Stromal cell of bone marrow (primary cell): Measurements from ENCODE around the gene TCF7.
A peak's percentile ranks its signal among the peaks of the same experiment; 100 is the strongest.

ENCODE experiments used
- DNase-seq: peaks from one replicate; pipeline ENCODE4 v3.0.0-alpha.2; 2012; ENCODE audit warnings: low read depth

The TCF7 gene

GRCh38 chr5:134113902-134114875 lies at the start of gene TCF7:
Gene TCF7, plus strand, starts transcription at chr5:134114681. Its CDS starts 226 bp downstream, at chr5:134114907.
- DNase-seq = peak; percentile 66

- DNase-seq = no peak
These were observed 44.9 kb upstream of the TCF7 start for GRCh38 chr5:134069553-134069952.

GRCh38 chr5:134070725-134071613 lies 43.5 kb upstream of the TCF7 start:
- no peak for DNase-seq

- DNase-seq = no peak
These were observed 42.8 kb upstream of the TCF7 start for GRCh38 chr5:134071614-134072207.

- no peak for DNase-seq
These were observed 41.8 kb upstream of the TCF7 start for GRCh38 chr5:134072471-134073210.

- peak; percentile 65 for DNase-seq
These were observed 41.1 kb upstream of the TCF7 start for GRCh38 chr5:134073404-134073803.

GRCh38 chr5:134075102-134075501 lies 39.4 kb upstream of the TCF7 start:
- no peak for DNase-seq

GRCh38 chr5:134077926-134078580 lies 36.4 kb upstream of the TCF7 start:
- no peak for DNase-seq

- no peak for DNase-seq
These were observed 34.5 kb upstream of the TCF7 start for GRCh38 chr5:134079748-134080581.

GRCh38 chr5:134082264-134082992 lies 32.1 kb upstream of the TCF7 start:
- DNase-seq = no peak

GRCh38 chr5:134083517-134083916 lies 31.0 kb upstream of the TCF7 start:
- DNase-seq = no peak

- DNase-seq = no peak
These were observed 30.4 kb upstream of the TCF7 start for GRCh38 chr5:134084022-134084565.

- DNase-seq = no peak
These were observed 29.9 kb upstream of the TCF7 start for GRCh38 chr5:134084570-134084969.

GRCh38 chr5:134085411-134085810 lies 29.1 kb upstream of the TCF7 start:
- no peak for DNase-seq

- DNase-seq = no peak
These were observed 28.1 kb upstream of the TCF7 start for GRCh38 chr5:134086225-134086942.

- DNase-seq = no peak
These were observed 27.6 kb upstream of the TCF7 start for GRCh38 chr5:134086943-134087305.

- no peak for DNase-seq
These were observed 26.2 kb upstream of the TCF7 start for GRCh38 chr5:134088291-134088690.

GRCh38 chr5:134088994-134089560 lies 25.4 kb upstream of the TCF7 start:
- DNase-seq = no peak
